DND-41 (cell line): ENCODE measurements around the gene CRYBB3.

Experiments
- CTCF ChIP-seq: IDR thresholded peaks from 2 replicates; pipeline ENCODE4 v1.5.1; 2012; ENCODE audit warnings: borderline replicate concordance, low read length, moderate library complexity, mild to moderate bottlenecking; ENCODE audit not compliant: poor library complexity, severe bottlenecking; ENCODE audit errors: extremely low read depth
- EZH2 ChIP-seq: IDR thresholded peaks from 3 replicates; pipeline ENCODE4 v1.6.1; 2012; ENCODE audit warnings: borderline replicate concordance, low read depth, mild to moderate bottlenecking, moderate library complexity, low read length, inconsistent platforms; ENCODE audit not compliant: severe bottlenecking

GRCh38 chr22:25201557-25202273, 2.1 kb downstream of the CRYBB3 start:
- no peak for TF ChIP-seq CTCF
- TF ChIP-seq EZH2 = no peak
